Testis (tissue), 3 donors: ENCODE data around the gene RBM20. TPM values are rescaled to one million over a fixed set of nuclear protein-coding genes. Genes with fewer than 3 reads are reported as not detected.

Experiments
- DNase-seq: peaks from one replicate; pipeline ENCODE4 v3.0.0-alpha.2; 2019
- H3K27ac ChIP-seq, 2 donors: fragments of 200-600 bp; sonication (generic); one replicate each; pipeline ENCODE4 v1.5.1; 2019
- H3K27me3 ChIP-seq: fragments of 200-600 bp; sonication (generic); one replicate; pipeline ENCODE4 v1.5.1; 2019
- H3K36me3 ChIP-seq: fragments of 200-600 bp; sonication (generic); one replicate; pipeline ENCODE4 v1.5.1; 2017; ENCODE audit warnings: low read depth; ENCODE audit errors: missing control alignments
- H3K4me1 ChIP-seq: fragments of 200-600 bp; sonication (generic); one replicate; pipeline ENCODE4 v1.5.1; 2019
- H3K4me3 ChIP-seq, 2 donors: fragments of 200-600 bp; sonication (generic); one replicate each; pipeline ENCODE4 v1.5.1; 2017 to 2019
- H3K9me3 ChIP-seq: fragments of 200-600 bp; sonication (generic); one replicate; pipeline ENCODE4 v1.5.1; 2017
- POLR2A ChIP-seq: fragments of 450-650 bp; IDR thresholded peaks from one replicate; pipeline ENCODE4 v1.6.1; 2017; ENCODE audit warnings: antibody characterized with exemption, mild to moderate bottlenecking, moderate library complexity
- WGBS, 2 donors: methylation state at CpG; one replicate each; pipeline ENCODE4 v1.1.5; 2018; 5-methylcytosine and 5-hydroxymethylcytosine counted together
- intact Hi-C: fragments of 100-400 bp; cut with DNase I; formaldehyde crosslinking; loops from one replicate; pipeline ENCODE4 v1.15.1; 2023; ENCODE audit warnings: low total_unique reads
- polyA plus RNA-seq: library from polyadenylated mRNA; stranded (reverse); fragments of 350-450 nt; fragmentation: Illumina TruSeq; extraction: RNeasy Lipid Tissue Mini Kit (QIAGEN cat#74804); gene quantifications from one replicate; pipeline ENCODE4 v1.2.3, GENCODE V29; 2014; ENCODE audit warnings: low read depth, low replicate concordance; ENCODE audit not compliant: insufficient read depth
- total RNA-seq, 2 donors: library from RNA; depleted of rRNA; stranded (reverse); fragments of >200 nt; gene quantifications; one replicate each; pipeline ENCODE4 v1.2.3, GENCODE V29; 2016
- TF ChIP-seq, protein P1 (sequence below), 3 experiments: fragments of 450-650 bp in 2 of 3; fragments of 200-600 bp in 1 of 3; sonication (generic) in 1 of 3; IDR thresholded peaks; one replicate each; pipeline ENCODE4 v1.5.1; 2016 to 2019; ENCODE audit warnings: antibody characterized with exemption in 3 of 3, mild to moderate bottlenecking in 2 of 3, moderate library complexity in 1 of 3

RBM20 gene
- total and polyA plus RNA-seq, 3 donors from 2014 or later: 1.7 to 5.3 (median 3.1) TPM

DNA sequence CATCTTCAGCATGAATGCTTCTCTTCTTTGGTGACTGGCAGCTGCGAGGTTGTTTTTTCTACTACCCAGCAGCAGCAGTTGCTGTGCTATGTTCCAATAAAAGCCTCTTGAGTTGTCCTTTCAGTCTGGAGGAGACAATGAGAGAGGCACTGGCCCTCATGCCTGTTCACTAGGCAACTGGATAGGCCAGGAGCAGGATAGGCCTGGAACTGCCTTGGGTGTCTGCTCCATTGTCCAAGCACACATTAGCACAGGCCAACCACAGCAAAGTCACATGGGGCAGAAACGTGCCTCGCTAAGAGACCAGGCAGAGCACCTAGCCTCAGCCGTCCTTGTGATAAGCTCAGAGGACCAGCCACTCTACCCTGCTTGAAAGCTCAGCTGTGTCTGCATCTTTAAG, 150.7 kb downstream of the RBM20 start:
- 66 to 67% methylated on average over 4 of the region's 4 CpGs for WGBS, 2 donors
- no peaks in the 10 kb centered on the region for H3K27me3 ChIP-seq
- H3K4me3 ChIP-seq: no peak overlapping the region
- H3K36me3 ChIP-seq: no peaks in the 10 kb centered on the region
- peaks cover 8% of the 10 kb centered on the region for H3K4me1 ChIP-seq
- TF ChIP-seq, protein P1, sequence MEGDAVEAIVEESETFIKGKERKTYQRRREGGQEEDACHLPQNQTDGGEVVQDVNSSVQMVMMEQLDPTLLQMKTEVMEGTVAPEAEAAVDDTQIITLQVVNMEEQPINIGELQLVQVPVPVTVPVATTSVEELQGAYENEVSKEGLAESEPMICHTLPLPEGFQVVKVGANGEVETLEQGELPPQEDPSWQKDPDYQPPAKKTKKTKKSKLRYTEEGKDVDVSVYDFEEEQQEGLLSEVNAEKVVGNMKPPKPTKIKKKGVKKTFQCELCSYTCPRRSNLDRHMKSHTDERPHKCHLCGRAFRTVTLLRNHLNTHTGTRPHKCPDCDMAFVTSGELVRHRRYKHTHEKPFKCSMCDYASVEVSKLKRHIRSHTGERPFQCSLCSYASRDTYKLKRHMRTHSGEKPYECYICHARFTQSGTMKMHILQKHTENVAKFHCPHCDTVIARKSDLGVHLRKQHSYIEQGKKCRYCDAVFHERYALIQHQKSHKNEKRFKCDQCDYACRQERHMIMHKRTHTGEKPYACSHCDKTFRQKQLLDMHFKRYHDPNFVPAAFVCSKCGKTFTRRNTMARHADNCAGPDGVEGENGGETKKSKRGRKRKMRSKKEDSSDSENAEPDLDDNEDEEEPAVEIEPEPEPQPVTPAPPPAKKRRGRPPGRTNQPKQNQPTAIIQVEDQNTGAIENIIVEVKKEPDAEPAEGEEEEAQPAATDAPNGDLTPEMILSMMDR (IDR thresholded peaks at IDR 0.05): no peak
- no peak for TF ChIP-seq POLR2A
- intact Hi-C loops: no loop called here
- H3K27ac ChIP-seq: no peak overlapping the region
- peak; percentile 29 for DNase-seq
- H3K9me3 ChIP-seq: no peaks in the 10 kb centered on the region

DNA sequence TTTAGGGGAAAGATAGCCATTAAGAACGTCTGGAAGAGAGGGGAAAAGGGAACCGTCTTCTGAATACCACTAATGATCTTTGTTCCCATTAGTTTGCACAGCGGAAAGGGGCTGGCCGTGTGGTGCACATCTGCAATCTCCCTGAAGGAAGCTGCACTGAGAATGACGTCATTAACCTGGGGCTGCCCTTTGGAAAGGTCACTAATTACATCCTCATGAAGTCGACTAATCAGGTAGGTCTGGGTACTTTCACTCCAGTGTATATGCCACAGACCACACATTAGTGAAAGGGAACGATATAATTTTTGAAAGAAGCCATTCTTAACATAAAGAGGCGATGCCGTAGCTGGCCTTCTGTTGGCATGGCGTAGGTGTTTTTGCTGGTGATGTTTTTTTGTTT, 153.3 kb downstream of the RBM20 start:
- TF ChIP-seq POLR2A: no peak
- TF ChIP-seq, protein P1 (IDR thresholded peaks at IDR 0.05): no peak
- H3K27me3 ChIP-seq: no peaks in the 10 kb centered on the region
- 83 to 85% methylated on average over 10 of the region's 10 CpGs for WGBS, 2 donors

DNA sequence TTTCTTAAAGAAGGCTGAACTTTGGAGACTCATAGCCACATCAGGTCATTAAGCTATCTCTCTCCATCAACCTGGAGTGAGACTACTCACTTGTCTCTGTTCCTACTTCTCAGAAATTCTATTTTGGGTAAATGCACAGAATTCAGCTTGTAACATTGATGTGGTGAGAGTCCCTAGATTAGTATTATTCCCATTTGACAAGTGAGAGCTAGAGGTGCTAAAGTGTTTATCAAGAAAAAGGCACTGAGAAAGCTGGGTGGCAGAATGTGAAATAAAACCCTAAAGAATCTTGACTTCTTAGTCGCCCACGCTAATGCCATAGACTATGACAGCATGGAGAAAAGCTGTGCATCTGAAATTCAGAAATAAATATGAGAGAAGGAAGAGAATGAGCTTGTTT, 154.2 kb downstream of the RBM20 start:
- Histone ChIP-seq H3K4me1 (peaks cover 4% of the 10 kb centered on the region), H3K4me3 (no peak overlapping the region), H3K9me3 (no peaks in the 10 kb centered on the region), H3K36me3 (no peaks in the 10 kb centered on the region), H3K27me3 (no peaks in the 10 kb centered on the region), H3K27ac (no peak overlapping the region)
- WGBS, 2 donors: 94 to 98% methylated on average over 2 of the region's 2 CpGs
- TF ChIP-seq POLR2A: no peak
- TF ChIP-seq, protein P1 (IDR thresholded peaks at IDR 0.05): no peak
- intact Hi-C loops: no loop called here
- no peak for DNase-seq

More for the DNA sequence above, 153.3 kb downstream of the RBM20 start:
- no peaks in the 10 kb centered on the region for H3K4me1 ChIP-seq
- H3K36me3 ChIP-seq: no peaks in the 10 kb centered on the region
- intact Hi-C loops: no loop called here
- no peak overlapping the region for H3K27ac ChIP-seq
- H3K4me3 ChIP-seq: no peak overlapping the region
- no peak for DNase-seq
- H3K9me3 ChIP-seq: no peaks in the 10 kb centered on the region

DNA sequence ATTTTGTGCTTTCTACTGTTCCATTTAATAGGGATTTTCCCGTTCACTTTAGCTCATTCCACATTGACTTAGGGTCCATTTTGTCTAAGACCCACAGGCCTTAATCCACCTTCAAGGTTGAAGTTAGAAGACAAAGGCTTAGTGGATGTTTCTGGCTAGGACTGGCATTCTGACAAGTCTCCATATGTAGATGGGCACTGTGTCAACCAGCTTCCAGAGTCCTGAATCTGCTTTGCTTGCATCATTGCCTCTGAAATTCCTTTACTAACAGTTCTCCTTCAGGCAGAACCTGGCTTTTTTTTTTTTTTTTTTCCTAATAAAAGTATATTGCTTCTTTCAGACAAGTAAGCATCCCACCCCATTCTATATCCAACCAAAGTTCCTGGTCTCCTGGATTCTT, 158.0 kb downstream of the RBM20 start:
- no peak for DNase-seq
- WGBS, 2 donors: 86 to 100% methylated on average over 1 of the region's 1 CpG

More for the DNA sequence above, 158.0 kb downstream of the RBM20 start:
- Histone ChIP-seq H3K9me3 (no peaks in the 10 kb centered on the region), H3K4me3 (no peak overlapping the region), H3K36me3 (no peaks in the 10 kb centered on the region), H3K27me3 (no peaks in the 10 kb centered on the region), H3K27ac (peak overlapping the region in 1 of 2 donors; percentile 41), H3K4me1 (peaks cover 13% of the 10 kb centered on the region)
- TF ChIP-seq, protein P1 (IDR thresholded peaks at IDR 0.05): no peak
- TF ChIP-seq POLR2A: no peak
- intact Hi-C loops: loop anchor here (10.0 kb wide), 1 partner anchor 73 kb away; the partner anchor contains the start of gene PDCD4
